Non-pigmented ciliary epithelial cell (primary cell): ENCODE measurements around the gene PDZRN4.

ENCODE experiments used
- DNase-seq: peaks from one replicate; pipeline ENCODE4 v3.0.0-alpha.2; 2010; ENCODE audit warnings: low read depth

The PDZRN4 gene

DNA sequence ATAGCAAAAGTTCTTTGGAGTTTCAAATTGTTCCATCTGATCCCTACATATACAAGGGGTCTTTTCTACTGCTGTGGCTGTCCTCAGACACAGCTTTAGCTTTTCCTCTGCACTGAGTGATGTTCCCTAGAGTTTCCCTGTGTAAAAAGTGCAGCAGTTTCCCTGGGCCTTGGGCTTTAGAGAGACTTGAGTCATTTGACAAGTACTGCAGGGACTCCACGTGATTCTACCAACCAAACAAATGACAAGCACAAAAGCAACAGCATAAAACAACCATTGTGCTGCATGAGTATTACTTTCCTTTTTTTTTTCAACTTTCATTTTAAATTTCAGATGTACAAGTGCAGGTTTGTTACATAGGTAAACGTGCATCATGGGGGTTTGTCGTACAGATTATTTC lies 272.8 kb downstream of the PDZRN4 start:
- no peak for DNase-seq

DNA sequence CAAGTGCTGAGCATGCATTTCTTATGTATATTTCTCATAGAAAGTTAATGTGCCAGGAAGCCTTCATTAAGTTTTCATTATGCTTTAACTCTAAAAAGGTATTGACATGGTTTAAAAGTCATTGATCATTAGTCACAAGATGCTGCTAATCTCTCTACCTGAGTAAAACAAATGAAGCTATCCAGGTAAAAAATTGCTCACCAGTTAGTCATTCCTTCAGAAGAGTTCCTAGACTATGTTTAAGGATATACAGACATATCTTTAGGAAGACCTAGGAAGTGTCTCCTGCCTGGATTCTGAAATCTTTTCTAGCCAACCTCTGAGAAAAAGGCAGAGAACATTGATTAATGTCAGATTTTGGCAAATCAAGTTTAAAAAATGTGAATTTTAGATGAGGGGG lies 274.2 kb downstream of the PDZRN4 start:
- no peak for DNase-seq

DNA sequence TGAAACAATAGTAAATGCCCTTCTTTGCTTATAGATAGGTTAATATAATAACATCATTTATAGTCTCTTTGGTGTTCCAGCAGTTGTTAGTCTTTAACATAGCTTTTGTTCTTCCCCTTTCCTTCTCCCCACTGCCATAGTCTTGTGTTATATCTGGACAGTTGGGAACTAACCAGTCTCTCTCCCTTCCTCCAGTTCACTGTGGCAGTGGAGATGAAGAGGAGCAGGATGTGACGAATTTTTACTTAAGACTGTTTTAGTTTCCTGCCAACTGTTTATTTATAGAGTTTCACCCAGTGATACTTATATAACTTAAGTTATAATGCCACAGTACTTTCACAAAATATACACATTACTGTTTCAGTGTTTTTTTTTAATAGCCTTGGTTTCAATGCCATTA lies 277.4 kb downstream of the PDZRN4 start:
- no peak for DNase-seq

DNA sequence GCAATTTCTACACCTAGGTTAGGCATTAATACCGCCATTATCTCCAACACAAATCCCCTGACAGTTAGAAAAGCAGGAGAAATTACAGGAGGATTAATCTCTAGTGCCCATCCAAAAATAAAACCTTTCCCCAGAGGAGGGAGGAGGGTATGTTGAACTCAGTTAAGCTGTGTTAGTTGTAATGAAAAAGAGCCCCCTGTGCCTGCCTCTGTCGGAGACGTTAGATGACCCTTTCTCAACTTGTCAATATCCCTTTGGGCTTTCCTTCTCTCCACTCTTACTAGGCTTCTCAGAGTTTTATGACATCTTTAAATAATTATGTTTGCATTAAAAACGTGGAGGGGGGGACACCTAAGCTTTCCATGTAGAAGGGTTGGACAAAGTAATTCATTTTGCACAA lies 278.2 kb downstream of the PDZRN4 start:
- DNase-seq: no peak

DNA sequence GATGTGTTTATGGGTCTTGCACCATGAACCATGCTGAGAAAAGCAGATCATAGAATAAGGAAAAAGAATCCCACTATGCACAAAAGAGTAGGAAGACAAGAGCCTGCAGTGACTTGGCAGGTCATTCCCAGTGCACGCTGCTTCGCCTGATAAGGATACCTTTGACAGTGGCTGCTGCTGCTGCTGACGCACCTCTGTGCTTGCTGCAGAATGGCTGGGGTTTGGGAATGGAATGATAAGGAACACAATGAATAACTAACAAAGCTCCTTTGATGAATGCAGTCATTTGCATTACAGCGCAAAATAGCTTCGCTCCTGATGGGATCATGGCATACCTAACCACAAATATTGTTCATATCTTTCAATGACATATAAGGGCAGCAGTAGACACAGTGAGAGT lies 278.7 kb downstream of the PDZRN4 start:
- no peak for DNase-seq

DNA sequence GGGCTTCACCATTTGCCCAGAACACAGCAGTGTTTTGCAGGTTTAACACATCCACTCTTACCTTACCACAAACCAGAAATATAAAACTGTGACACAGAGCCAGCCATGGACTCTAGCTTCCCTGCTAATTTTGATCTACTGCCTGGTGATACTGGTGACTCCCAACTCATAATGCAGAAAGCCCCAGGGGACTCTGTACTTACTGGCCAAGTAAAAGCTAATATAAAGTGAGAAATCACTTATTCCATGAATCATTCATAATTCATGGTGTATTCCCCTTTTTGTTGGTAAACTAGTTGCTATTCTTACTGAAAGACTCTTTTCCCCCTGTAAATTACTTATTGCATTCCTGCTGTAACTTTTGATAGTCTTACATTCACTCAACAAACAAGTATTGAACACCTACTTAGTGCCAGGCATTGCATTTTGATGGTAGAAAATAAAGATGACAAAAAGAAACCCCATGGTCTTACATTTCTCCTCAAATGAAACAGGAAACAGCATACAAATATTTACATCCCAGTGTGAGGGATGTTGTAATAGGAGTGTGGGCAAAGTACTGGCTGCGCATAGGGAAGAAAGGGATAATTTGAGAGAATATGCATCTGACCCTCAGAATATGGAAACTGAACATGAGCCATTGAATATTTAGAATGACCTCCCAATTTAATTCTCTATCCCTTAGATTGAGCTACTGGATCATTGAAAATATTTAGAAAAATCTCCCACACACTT lies 279.6 kb downstream of the PDZRN4 start:
- DNase-seq: no peak

DNA sequence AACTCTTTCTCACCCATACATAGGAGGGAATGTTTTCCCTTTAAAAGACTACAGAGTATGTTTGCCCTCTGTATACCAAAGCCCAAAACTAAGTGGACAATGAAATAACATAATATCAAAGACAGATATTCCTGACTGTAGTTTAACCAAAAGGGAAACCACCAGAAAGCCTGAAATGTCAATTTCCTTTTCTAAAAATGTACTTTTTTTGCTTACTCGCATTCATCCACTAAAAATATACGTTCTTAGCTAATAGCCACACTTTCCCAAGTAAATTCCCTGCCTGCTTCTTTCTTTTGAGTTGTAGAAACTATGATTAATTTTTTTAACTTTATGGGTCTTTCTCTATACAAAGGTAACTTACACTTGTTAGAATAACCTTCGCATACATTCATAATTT lies 280.2 kb downstream of the PDZRN4 start:
- no peak for DNase-seq

DNA sequence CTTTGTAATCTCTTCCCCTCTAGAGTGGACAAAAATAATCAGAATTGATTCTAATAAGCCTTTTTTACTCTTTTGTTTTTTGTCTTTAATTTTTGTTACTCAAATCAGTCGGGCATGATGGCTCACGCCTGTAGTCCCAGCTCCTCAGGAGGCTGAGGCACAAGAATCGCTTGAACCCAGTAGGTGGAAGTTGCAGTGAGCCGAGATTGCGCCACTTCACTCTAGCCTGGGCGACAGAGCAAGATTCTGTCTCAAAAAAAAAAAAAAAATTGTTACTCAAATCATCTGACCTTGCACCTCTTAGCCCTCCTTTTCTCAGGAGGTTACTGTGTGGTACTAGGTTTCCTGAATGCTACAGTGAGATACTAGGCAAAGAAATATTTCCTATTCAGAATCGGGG lies 280.6 kb downstream of the PDZRN4 start:
- DNase-seq: no peak

DNA sequence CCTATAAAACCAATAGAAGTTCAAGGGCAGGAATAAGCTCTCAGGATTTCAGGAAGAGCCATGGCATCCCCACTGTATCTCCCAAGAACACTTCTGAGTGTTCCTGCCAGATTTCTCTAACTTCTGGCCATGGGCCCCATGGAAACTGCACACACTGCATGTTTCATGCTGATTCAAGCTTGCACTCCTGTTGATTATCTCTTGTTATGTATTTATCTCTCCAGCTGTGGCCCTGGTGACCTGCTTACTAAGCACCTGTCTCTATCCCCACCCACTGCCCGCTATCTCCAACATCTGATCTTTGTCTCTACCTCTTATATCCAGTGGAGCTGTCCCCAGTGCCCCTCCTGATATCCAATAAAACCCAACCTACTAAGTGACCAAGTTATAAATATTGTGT lies 285.3 kb downstream of the PDZRN4 start:
- DNase-seq: no peak

DNA sequence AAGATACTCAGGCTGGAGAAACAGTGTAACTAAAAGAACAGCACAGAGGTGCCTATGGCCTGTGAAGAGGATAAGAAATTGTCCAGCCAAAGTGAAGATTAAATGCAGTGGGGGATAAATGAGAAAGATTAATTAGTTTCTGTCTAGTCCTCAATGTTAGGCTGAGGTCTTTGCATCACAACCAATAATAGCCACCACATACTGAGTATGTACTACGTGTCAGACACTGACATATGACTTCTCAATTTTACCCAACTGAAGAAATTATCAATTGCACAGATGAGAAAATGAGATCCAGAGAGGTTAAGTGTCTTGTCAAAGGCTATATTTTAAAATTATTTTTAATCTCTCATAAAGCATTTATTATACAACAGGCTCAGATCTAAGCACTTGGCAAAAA lies 285.9 kb downstream of the PDZRN4 start:
- DNase-seq: no peak

DNA sequence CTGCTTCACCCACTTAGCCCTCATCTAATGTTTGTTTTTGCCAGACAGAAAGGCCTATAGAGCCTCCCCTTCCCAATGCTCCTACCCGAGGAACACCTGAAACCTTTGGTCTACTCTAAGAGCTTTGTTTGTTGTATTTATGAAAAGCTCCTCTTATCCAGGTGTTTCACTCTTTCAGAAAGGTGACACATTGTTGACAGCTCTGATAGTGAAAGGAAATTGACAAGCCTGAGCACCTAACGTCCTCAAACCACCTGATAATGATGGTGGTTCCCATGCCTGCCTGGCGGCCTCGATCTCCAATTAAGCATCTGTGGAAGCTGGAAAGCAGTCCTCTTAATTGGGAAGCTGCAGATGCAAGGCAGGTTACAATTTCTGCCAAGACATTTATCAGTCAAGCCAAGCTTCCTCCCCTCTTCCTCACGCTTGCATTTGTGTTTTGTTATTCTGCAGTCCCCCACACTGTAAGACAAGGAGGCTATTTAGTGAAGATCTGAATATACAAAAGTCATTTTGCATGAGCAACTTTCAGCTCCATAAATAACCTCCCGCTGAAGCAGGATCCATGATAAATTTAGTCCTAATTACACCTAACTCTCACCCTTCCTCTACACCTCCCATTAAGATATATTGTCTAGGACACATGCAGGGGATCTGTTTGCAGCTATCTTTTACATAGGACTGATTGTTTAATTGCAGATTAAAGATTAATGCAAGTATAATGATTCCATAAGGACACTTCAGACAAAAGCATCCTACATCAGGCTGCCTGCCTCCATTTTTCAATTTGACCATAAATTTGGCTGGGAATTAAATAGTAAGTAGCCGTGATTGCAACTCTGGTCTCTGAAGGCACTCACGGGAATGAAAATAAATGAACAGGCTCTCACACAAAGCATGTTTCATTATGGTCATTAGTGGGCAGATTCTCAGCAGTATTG lies 288.6 kb downstream of the PDZRN4 start:
- no peak for DNase-seq

DNA sequence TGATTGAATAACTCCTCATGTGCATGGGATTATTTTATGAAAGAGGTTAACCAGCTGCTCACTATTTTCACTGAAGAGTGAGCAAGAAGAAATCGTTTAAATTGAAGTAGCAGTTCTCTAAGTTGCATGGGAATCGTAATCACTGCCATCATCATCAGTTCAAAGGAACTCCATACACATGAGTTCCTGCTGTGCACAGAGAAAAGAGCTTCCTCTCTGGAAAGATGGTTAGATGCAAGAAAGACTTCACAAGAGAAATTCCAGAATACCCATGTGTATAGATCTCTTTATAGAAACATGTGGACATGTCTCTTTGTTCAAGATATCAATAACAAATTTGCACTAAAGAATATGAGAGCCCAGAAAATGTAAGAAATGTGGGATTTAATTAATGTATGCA lies 291.3 kb downstream of the PDZRN4 start:
- DNase-seq: no peak

DNA sequence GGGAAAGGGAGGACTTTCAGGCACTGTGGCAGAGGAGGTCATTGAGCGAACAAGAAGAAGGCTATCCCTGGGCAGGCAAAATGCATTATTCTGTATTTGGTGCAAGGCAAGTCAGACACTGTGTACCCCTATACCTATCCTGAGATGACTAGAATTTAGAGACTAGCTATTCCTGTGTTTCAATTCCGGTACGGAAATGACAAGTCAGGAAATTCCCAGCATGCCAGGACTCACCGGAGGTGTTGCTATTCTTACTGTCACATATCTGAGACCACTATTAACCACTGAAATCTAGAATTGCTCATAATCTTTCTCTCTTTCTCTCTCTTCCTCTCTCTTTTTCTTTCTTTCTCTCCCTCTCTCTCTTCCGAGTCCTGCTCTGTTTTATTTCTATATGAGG lies 297.1 kb downstream of the PDZRN4 start:
- no peak for DNase-seq

DNA sequence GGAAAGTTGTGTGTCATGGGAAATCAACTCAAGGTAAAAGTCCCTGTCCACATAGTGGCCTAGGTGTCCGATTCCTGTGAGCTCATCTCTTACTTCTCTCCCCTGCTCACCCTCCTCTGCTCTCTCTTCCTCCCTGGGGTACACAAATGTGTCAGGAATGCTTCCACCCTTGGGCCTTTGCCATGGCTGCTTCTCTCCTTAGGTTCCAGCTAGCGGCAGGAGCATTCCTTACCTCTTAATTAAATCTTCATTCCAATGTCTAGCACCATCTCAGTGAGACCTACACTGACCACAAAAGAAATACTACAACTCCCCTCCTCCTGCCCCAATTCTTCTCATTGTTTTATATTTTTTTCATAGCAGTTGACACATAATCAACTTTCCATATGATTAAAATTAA lies 298.6 kb downstream of the PDZRN4 start:
- peak; percentile 23 for DNase-seq

DNA sequence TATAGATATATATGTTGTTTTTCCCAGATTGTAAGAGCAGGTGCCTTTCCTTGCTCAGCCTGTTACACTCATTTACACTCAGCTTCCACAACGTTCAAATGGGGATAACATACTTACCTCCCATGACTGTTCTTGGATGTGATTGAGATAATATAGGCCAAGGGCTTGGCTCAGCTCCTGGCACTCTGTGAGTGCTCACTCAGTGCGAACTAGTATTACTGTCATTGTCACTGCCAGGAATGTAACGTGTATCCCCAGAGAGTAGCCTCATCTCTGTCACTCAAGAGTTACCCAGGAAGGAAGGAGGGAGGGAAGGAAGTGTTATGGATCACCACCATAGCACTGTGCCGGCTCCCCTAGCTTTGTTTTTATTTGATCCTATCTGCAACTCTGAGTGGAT lies 307.9 kb downstream of the PDZRN4 start:
- no peak for DNase-seq

DNA sequence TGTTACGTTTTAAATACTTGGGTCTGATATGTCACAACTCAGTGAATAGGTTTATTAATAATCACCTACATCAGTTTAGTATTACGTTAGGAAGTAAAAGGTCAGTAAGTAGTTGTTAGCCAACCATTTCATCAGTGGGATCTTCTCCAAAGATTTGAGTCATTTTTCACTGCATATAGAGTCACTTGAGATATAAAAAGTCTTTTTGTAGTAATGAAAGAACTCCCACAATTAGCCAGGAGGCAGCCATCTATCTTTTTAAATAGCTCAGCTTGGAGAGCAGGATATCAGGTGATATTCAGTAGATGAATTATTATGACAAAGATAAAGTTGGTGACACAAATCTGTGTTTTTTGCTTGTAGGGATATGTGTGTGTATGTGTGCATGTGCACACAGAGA lies 309.3 kb downstream of the PDZRN4 start:
- no peak for DNase-seq

DNA sequence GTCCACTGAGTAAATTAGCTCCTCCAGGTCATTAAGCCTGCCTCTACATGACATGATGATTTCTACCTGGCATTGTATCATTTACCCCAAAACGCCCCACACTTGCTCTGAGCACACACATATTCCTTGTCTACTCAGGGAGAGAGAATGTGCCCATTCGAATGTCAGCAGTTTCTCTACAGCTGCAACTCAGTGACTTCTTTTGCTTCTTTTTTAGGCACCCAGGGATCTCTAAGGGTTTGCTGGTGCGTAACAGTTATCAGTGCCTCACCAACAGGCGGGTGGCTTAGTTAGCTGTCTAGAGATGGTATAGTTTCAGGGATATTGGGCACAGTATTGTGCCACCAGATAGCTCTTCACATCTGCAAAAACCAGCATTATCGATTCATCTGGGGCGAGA lies 316.9 kb downstream of the PDZRN4 start:
- no peak for DNase-seq

DNA sequence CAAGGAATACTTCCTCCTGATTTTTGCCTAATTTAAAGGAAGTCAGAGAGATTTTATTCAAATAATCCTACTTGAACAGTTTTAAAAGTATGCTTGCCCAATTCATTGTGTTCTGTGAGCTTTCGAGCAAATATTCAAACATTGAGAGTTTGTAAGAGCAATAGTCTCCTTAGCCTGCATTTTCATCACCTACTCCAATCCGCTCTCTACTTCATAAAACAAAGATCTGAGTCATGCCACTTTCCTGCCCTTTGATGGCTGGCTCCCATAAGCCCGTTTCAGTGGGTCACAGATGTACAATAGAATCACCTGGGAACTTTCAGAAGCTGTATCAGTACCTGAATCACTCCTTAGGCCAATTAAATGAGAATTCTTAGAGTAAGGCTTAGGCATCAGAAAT lies 319.2 kb downstream of the PDZRN4 start:
- no peak for DNase-seq

DNA sequence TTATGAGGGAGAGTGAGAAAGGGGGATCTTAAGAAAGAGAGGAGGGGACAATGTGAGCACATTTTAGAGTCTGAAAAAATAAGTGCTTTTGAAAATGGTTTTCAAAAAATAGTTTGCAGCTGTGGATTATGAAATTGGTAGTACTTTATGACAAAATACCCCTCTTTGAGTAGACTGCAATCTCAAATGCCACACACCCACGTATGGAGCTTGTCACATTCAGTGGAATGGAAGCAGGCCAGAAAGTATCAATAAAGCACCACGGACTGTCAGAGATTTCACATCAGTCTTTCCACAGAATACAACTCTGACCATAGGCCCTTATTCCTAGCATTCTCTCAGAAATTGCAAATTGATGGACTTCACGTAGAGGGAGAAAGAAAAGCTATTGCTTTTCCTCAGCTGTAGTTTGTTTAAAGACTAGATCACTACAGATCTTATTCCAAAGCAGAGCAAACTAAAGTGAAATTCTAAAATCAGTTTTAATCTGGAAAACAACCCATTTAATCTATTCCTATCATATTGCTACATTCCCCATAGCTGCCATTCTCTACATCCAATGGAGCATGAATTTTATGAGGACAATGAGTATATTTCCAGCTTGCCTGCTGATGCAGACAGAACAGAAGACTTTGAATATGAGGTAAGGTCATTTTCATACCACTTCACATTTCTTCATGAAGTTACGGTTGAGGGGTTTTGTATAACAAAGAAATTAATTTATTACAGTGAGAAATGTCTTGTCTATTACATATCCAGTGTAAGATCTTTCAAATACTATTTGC lies 321.3 kb downstream of the PDZRN4 start:
- no peak for DNase-seq

DNA sequence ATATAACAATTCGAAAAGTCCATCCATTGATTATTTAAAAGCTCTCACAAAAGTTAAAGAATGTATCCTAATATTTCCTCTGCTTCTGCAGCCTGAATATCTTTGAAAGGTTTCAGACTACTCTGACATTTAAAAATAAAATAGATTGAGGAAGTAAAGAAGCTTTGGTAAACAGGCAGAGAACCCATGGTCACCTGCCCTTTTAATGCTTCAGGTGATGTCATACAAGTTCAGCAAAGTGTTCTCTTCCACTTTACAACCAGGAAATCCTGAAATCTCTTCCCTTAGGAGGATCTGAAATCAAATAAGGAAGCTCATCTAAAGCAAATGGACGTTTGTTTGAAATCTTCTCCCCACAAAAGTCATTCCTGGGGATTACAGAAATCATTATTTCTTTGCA lies 322.4 kb downstream of the PDZRN4 start:
- DNase-seq: no peak

DNA sequence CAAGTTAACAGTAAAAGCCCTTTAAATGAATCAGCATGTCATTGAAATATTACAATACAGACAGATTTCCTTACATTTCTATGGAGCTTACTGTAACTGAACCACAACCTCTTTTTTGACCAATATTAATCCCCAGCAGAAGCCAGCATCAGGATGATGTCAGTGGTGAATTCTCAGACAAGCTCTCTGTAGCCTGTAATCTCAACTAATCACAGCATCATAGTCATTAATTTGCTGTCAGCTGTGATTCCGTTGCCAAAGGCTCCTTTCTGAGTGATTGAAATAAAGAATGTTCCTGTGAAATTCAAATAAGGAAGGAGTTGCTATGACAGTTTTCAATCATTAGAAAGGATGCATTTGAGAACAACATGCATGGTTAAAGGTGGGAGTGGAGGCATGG lies 323.1 kb downstream of the PDZRN4 start:
- no peak for DNase-seq

DNA sequence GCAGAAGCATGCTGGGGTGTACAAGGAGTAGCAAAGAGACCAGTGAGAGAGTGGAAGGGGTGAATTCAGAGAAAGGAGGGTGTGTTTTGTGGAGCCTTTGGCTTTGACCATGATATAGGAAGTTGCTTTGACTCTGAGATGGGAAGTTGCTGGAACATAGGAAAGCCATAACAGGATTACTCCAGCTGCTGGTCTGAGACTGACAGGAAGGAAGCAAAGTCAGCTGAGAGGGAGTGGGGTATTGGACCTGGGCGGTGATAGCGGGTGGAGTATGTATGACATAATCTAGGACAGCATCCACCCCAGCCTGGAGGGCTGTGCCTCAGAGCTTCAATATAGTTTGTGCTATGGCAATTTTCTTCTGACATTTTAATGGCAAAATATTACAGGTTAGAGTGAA lies 324.4 kb downstream of the PDZRN4 start:
- no peak for DNase-seq
